Measurements from ENCODE around the gene NAP1L1.

- TF ChIP-seq CTCF (IDR thresholded peaks at IDR 0.05): no peak
- no peak for TF ChIP-seq POLR2AphosphoS5 (IDR thresholded peaks at IDR 0.05; ENCODE audit: low read depth, low read length)
- no peak for TF ChIP-seq TCF7L2 (IDR thresholded peaks at IDR 0.05; ENCODE audit: low read depth, low read length)
These were observed 94.1 kb downstream of the NAP1L1 start for GRCh38 chr12:75990189-75990912.

Measured in Panc1 (cell line).